Activated gamma-delta T cell treated with anti-CD3 and anti-CD28 coated beads, Interleukin-2, amount 50 U/mL, for 16 hours (primary cell): ENCODE data around the gene BCHE.
"Not testable (repeated sequence)": the region's sequence is repeated elsewhere in the genome, so short reads cannot be mapped to it uniquely, and the experiment has no call there.

Source experiments
- DNase-seq: peaks from one replicate; pipeline ENCODE4 v3.0.0-alpha.2; 2020; ENCODE audit warnings: low read depth

BCHE gene

GRCh38 chr3:165816209-165816608 is 21.0 kb downstream of the BCHE start:
- DNase-seq, result no peak

- no peak for DNase-seq
Measured at GRCh38 chr3:165815682-165816081, 21.5 kb downstream of the BCHE start.

- DNase-seq, result no peak
Measured at GRCh38 chr3:165814380-165814779, 22.8 kb downstream of the BCHE start.

GRCh38 chr3:165807937-165808336 is 29.3 kb downstream of the BCHE start:
- DNase-seq, result not testable (repeated sequence)

GRCh38 chr3:165805946-165806561 is 31.2 kb downstream of the BCHE start:
- no peak for DNase-seq

- DNase-seq, result no peak
Measured at GRCh38 chr3:165803471-165803870, 33.8 kb downstream of the BCHE start.

DNA sequence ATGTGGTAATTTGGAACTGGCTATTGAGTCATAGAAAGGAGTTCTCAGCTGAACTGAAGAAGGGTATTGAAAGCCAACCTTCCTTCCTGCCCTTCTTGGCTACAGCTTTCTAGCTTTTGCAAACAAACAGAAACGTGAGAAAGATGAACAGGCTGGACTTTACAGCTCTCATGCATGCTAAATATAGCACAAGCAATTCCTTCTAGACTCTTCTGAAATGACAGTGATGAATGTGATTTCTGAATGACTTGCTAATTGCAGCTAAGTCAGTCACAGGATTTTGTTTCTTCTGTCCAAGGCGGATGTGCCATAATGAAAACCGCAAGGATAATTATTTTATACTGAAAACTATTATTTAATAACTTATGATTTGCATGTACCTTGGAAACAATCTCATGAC is 36.3 kb downstream of the BCHE start:
- DNase-seq, result no peak

- DNase-seq, result no peak
Measured at GRCh38 chr3:165799026-165799425, 38.2 kb downstream of the BCHE start.

- no peak for DNase-seq
Measured at GRCh38 chr3:165797551-165797950, 39.7 kb downstream of the BCHE start.

- no peak for DNase-seq
Measured at GRCh38 chr3:165796701-165797100, 40.5 kb downstream of the BCHE start.

- DNase-seq, result no peak
Measured at GRCh38 chr3:165788531-165788930, 48.7 kb downstream of the BCHE start.

- DNase-seq, result no peak
Measured at GRCh38 chr3:165786013-165786412, 51.2 kb downstream of the BCHE start.

DNA sequence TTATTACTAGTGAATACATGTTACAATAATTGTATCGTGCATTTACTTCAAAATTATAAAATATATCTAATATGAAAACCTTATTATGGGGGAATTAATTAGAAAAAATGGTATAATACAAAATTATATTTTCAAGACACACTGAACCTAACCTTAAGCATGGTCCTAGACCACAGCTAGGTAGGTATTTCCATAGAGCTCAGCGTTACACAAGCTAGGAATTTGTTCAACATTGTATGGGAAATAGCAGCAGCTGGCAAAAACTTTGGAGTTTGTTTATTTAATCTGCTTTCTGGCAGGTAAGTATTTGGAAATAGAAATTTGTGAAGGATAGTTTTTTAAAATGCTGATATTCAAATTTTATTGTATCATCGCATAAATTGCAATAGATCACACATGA is 52.9 kb downstream of the BCHE start:
- no peak for DNase-seq

DNA sequence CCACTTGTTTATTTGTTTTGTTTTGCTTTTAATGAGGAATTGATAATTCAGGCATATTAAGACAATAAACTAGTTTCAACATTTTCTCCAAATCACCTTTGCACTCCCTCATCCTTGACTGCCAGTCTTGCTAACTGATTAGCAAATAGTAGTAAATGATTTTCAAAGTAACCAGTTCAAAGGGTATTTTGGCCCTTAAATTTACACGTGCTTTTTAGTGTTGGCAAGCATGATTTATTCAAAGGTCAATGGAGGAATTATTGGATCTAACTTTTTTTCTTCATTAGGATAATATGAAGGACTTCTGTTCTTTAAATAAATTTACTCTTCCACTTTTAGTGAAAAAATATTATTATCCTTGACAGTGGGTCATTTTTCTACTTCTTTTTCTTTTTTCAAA is 53.8 kb downstream of the BCHE start:
- DNase-seq, result no peak

DNA sequence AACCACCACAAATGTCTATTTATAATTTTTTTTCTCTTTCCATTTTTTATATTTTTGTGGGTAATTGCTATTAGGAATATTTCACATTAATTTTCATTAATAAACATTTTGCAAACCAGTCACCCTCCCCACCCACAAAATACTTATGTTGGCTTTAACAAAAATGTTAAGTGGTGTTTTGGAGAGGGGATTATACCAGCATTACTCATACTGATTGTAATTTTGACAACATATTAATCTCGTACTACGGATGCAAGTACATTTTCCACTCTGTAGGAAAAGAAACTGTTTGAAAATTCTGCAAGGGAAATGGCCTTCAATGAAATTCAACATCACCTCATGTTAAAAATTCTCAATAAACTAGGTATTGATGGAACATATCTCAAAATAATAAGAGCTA is 58.3 kb downstream of the BCHE start:
- DNase-seq, result no peak

GRCh38 chr3:165778456-165778855 is 58.8 kb downstream of the BCHE start:
- no peak for DNase-seq

DNA sequence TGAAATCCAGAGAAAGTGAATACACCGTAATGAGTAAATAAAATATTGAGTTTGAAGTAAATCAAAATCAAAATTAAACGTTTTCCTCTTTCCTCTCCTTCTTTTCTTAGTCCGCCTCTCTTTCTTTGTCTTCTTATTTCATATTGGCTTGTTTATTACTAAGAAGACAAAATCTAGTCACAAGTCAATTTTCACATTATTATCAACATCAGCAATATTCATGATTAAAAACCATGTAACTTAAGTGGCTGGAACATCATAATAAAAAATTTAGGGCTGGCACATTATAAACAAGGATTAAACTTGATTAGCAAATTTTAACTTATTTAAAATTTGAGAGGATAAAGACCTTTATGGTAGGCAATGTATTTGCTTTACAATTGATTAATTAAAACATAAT is 61.4 kb downstream of the BCHE start:
- DNase-seq, result no peak

DNA sequence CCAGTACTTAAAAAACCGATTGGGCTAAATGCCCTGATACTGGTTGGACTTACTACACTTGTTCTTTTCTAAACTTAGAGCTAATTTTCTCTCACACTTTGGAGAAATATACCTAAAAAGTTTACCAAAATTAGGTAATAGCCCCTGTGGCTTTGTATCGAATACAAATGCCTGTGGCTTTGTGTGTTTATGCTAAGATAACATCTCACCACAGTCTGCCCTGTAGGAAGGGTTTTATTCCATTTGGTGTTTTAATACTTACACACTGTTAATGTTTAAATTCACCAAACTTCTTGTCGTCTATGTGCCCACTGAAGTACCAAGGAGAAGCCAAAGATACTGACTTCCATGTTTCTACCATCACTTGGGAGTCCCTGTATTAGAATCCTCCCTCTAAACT is 66.4 kb downstream of the BCHE start:
- no peak for DNase-seq

DNA sequence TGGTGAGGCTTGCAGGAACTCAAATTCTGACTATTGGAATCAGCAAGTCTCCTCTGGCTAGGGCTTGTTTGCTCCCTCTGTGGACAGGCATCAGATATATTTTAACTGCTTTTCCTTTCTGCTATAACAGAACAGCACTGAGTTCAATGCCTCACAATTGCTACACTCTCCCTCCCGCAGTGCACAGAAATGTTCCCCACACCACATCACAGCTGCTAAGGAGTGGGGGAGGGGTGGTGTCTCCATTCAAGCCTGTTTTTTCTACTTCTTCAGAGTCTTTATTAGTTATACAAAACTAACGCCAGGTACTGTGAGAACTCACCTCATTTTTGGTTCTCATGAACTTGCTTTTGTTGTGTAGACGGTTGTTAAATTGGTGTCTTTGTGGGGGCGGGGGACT is 68.5 kb downstream of the BCHE start:
- DNase-seq, result no peak

DNA sequence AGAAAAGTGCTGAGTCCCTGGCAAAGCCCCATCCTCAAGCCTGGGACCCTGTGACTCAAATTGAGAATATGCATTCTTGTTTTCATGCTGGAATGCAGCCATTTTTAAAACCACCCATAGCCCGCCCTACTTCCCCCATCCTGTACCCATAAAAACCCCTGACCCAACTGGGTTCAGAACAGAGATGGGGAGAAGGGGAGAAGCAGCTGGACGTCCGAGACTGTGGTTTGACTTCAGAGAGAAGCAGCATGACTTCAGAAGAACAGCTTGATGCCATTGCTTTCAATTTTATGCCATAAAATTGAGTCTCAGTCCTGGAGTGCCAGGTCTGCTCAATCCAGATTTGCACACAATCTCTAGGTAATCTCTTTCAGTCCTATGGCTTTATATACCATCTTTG is 78.2 kb downstream of the BCHE start:
- no peak for DNase-seq

DNA sequence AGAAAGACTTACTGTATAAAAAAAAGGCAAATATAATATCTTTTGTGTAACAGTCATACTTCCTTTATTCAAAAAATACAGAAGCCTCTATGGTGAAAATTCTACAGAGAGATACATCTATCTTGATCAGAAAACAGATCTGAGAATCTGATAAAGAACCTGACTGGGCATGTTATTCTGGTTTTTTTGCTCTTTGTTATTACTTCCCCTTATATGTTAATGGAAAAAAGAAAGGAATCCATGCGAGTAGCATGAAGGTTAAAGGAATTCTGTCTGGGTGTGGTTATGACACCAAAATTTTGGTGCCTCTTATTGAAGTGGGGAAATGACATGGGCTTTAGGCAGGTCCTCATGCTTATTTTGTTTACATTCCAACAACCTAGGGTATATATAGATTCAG is 81.7 kb downstream of the BCHE start:
- DNase-seq, result no peak

GRCh38 chr3:165754219-165755007 is 82.8 kb downstream of the BCHE start:
- DNase-seq, result no peak

DNA sequence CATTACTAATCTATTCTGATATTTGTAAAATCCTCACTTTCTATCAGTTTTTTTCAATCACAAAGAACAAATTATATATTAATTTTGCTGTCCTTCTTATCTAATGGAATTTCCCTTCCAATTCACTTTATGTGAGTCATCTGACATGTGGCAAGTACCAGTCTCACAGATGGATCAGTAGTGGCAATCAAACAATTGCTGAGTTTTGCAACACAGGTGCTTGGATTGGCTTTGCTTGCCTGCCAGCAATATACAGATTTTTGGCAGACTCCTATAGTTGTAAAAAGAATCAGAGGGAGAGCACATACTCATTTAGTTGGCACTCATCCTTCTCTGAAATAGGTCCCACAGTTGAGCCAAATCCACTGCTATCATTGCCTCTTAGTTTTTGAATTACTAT is 83.7 kb downstream of the BCHE start:
- DNase-seq, result no peak

- DNase-seq, result no peak
Measured at GRCh38 chr3:165751637-165752036, 85.6 kb downstream of the BCHE start.
